GM04503 (cell line): ENCODE results near the gene COPA.
"Not testable (repeated sequence)": the region's sequence is repeated elsewhere in the genome, so short reads cannot be mapped to it uniquely, and the experiment has no call there.

ENCODE experiments used
- DNase-seq: peaks from one replicate; pipeline ENCODE4 v3.0.0-alpha.2; 2012; ENCODE audit warnings: low read depth

COPA gene

GRCh38 chr1:160342953-160343869, at the start of gene COPA, which contains the start of gene NCSTN:
COPA (minus strand) TSS chr1:160343250; CDS start chr1:160343170, 80 bp downstream.
NCSTN (plus strand) TSS chr1:160343383; CDS start chr1:160343397, 14 bp downstream.
- peak; percentile 76 for DNase-seq

DNA sequence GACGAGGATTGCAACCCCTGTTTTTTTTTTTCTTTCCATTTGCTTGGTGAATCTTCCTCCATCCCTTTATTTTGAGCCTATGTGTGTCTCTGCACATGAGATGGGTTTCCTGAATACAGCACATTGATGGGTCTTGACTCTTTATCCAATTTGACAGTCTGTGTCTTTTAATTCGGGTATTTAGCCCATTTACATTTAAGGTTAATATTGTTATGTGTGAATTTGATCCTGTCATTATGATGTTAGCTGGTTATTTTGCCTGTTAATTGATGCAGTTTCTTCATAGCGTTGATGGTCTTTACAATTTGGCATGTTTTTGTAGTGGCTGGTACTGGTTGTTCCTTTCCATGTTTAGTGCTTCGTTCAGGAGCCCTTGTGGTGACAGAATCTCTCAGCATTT, 45.4 kb upstream of the COPA start:
- not testable (repeated sequence) for DNase-seq

DNA sequence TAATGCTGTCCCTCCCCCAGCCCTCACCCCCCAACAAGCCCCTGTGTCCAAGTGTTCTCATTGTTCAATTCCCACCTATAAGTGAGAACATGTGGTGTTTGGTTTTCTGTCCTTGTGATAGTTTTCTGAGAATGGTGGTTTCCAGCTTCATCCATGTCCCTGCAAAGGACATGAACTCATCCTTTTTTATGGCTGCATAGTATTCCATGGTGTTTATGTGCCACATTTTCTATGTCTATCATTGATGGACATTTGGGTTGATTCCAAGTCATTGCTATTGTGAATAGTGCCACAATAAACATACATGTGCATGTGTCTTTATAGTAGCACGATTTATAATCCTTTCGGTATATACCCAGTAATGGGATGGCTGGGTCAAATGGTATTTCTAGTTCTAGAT, 41.8 kb upstream of the COPA start:
- not testable (repeated sequence) for DNase-seq

DNA sequence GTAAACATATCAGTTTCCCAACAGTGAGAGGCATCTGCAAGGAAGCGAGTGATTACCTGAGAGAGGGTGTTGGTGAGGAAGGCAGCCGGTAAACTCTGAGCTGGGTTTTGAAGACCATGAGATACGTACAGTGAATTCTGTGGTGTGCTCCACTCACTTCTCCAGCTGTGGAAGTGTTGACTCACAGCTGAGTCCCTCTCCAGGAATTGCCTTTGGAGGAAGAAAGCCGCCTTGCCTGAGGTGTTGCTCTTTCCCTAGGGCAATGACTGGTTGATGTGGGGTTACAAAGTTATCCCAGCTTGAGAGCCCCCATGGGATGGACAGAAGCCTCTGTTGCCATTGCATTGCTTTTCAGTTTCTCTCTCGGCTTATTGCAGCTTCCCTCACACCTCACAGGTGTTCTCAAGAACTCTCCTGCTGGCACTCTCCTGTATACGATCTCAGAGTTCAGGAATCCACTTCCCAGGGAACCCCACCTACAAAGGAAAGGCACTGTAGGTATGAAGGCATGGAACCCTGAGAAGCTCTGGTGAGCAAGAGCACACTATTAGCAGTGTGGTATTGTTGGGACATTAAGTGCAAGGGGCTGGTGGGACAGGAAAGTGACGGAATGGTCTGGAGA, 34.6 kb upstream of the COPA start:
- DNase-seq: peak; percentile 37

DNA sequence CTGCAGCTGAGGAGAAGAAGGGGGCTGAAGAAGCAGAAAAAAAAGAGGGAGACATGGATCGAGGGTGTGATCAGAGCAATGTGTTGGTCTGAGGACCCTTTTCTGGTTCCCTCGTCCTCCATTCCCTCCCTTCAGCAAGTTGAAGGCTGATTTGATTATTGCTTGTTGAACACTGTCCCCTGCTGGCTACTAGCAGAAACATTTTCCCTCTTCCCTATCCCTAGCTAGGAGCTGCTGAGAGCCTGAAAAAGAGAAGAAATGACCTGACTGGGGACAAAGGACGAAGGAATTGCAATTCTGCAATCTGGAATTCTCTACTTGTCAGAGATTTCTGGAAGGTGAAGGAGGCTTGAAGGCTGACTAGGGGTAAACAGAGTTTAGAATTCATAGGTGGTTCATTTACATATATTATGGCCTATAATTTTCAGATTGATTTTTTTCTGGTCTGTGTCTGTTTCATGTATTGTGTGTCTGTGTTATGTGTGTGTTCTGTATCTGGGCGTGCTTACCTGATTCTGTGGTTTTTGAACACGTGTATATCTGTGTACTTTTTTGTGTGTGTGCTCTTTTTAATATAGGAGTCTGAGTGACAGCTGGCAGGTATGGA, 33.6 kb upstream of the COPA start:
- peak; percentile 16 for DNase-seq

DNA sequence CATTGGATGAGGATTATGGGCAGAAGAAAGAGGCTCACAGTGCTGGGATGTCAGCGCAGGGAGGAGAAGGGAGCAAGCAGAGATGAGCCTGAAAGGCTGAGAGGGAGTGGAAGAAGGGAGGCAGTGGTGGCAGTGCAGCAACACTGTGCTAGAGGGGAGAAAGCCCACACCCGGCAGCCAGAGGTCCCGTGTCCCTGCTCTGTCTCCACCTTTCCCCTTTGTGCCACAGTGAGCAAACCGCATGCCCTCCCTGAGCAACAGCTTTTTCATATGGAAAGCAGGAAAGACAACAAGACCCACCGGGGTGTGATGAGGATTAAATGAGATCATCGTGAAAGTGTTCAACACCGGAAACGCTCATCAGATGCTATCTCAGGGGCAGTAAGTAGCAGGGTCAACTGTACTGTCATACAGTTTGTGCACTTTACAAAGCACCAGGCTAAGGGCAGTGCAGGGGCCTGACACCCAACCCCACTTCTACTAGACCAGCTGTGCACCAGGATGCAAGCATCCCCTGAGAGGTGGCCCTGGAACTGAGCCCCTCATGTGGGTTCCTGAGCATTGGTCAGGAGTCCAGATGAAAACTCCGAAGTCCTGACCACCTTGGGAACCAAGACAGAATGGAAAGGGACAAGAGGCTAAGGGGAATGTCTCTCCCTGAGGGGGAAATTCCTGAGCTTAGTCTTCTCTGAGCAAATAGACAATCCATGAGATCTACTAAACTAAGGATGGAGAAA, 32.9 kb upstream of the COPA start:
- peak; percentile 13 for DNase-seq

- DNase-seq: no peak
Observed at GRCh38 chr1:160374306-160375110, 31.5 kb upstream of the COPA start.

GRCh38 chr1:160373696-160374095, 30.6 kb upstream of the COPA start:
- no peak for DNase-seq

GRCh38 chr1:160371756-160372155, 28.7 kb upstream of the COPA start:
- no peak for DNase-seq

GRCh38 chr1:160371346-160371631, 28.2 kb upstream of the COPA start:
- no peak for DNase-seq

DNA sequence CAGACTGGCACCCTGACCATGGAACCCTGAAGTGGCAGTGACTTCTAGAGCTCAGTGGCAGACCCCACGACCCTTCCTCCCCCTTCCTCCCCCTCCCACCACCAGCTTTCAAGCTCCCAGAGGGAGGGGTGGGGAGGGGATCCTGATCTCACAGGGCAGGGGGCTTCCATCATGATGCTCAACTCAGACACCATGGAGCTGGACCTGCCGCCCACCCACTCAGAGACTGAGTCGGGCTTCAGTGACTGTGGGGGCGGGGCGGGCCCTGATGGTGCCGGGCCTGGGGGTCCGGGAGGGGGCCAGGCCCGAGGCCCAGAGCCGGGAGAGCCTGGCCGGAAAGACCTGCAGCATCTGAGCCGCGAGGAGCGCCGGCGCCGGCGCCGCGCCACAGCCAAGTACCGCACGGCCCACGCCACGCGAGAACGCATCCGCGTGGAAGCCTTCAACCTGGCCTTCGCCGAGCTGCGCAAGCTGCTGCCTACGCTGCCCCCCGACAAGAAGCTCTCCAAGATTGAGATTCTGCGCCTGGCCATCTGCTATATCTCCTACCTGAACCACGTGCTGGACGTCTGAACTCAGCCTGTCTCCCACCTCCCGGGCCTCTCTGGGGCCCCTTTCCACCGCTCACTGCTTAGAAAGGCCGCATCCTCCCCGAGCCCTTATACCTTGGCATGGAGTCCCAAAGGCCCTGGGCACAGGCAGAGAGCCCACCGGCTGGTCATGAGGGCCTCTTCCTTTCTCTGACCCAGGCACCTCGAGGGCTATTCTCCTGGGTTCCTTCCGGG, 27.7 kb upstream of the COPA start:
- DNase-seq: no peak

DNA sequence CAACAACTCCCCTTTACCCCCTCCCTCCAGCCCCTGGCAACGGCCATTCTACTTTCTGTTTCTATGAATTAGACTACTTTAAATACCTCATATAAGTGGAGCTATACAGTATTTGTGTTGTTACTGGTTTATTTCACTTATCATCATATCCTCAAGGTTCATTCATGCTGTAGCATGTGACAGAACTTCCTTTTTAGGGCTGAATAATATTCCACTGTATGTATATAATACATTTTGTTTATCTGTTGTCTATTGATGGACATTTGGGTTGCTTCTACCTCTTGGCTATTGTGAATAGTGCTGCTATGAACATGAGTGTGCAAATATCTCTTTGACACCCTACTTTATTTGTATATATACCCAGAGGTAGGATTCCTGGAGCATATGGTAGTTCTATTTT, 26.0 kb upstream of the COPA start:
- DNase-seq: no peak

GRCh38 chr1:160367934-160368923, 25.2 kb upstream of the COPA start:
- DNase-seq: no peak

- DNase-seq: no peak
Observed at GRCh38 chr1:160367516-160367900, 24.5 kb upstream of the COPA start.

DNA sequence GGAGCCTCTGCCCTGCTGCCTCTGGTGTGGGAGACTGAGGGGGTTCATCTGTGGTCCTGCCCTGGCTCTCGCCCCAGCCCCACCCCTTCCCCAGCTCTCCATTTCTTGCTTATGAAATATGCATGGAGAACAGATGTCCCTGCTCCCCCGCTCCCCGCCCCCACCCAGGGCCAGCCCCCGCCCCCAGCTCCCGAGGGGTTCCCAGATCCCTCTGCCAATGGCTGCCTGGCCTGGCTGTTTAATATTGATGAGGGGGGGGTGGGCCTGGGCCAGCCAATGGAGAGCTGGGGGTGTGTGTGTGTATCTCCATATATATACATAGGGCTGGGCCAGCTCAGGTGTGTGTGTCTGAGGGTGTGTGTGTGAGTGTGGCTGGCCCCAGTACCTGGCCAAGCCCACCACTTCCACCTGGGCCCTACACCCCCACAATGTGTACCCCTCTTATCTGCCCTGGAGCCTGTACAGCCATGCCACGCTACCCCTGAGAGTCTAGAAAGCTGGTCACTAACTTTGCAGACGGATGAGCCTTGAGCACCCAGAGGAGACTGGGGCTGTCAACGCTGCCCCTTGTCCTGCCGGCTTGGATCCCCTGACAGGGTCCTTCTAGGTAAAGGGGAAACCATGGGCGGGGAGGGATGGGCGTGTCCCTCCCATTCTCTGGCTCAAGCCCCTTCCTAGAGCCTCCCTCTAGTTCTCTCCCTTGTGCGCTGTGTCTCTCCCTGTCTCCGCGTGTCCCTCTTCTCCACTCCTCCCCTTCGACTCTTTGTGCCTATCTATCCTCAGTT, 23.9 kb upstream of the COPA start, which contains the start of gene NHLH1:
Gene NHLH1, plus strand, starts transcription at position 341 of the 785 bp plus-strand sequence. CDS start 3,661 bp downstream, outside the sequence.
- no peak for DNase-seq

- DNase-seq: no peak
Observed at GRCh38 chr1:160365325-160365724, 22.3 kb upstream of the COPA start.

- DNase-seq: no peak
Observed at GRCh38 chr1:160363951-160364735, 21.1 kb upstream of the COPA start.

GRCh38 chr1:160363010-160363409, 20.0 kb upstream of the COPA start:
- DNase-seq: no peak
